ENCODE data around the gene ZMYM2.

The ZMYM2 gene

DNA sequence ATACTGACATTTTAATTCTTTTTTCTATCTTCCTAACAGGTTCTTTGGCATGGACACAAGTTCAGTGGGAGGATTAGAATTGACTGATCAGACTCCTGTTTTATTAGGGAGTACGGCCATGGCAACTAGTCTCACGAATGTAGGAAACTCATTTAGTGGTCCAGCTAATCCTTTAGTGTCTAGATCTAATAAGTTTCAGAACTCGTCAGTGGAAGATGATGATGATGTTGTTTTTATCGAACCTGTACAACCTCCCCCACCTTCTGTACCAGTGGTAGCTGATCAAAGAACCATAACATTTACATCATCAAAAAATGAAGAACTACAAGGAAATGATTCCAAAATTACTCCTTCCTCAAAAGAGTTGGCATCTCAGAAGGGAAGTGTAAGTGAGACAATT, 34.5 kb downstream of the ZMYM2 start:
- TF ChIP-seq SIN3A (IDR thresholded peaks at IDR 0.05; ENCODE audit: borderline replicate concordance, insufficient read depth, low read length) (no peak), TAF1 (IDR thresholded peaks at IDR 0.05; ENCODE audit: borderline replicate concordance, insufficient read depth, low read length) (no peak), FOXP2 (optimal IDR thresholded peaks at IDR 0.05; ENCODE audit: borderline replicate concordance, extremely low read depth, extremely low read length, insufficient read depth) (no peak), POLR2AphosphoS5 (IDR thresholded peaks at IDR 0.05; ENCODE audit: low read depth, low read length) (no peak)
- TF ChIP-seq, protein P1, sequence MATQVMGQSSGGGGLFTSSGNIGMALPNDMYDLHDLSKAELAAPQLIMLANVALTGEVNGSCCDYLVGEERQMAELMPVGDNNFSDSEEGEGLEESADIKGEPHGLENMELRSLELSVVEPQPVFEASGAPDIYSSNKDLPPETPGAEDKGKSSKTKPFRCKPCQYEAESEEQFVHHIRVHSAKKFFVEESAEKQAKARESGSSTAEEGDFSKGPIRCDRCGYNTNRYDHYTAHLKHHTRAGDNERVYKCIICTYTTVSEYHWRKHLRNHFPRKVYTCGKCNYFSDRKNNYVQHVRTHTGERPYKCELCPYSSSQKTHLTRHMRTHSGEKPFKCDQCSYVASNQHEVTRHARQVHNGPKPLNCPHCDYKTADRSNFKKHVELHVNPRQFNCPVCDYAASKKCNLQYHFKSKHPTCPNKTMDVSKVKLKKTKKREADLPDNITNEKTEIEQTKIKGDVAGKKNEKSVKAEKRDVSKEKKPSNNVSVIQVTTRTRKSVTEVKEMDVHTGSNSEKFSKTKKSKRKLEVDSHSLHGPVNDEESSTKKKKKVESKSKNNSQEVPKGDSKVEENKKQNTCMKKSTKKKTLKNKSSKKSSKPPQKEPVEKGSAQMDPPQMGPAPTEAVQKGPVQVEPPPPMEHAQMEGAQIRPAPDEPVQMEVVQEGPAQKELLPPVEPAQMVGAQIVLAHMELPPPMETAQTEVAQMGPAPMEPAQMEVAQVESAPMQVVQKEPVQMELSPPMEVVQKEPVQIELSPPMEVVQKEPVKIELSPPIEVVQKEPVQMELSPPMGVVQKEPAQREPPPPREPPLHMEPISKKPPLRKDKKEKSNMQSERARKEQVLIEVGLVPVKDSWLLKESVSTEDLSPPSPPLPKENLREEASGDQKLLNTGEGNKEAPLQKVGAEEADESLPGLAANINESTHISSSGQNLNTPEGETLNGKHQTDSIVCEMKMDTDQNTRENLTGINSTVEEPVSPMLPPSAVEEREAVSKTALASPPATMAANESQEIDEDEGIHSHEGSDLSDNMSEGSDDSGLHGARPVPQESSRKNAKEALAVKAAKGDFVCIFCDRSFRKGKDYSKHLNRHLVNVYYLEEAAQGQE (IDR thresholded peaks at IDR 0.05; ENCODE audit: insufficient read depth in 1 of 2, low read depth in 2 of 2, low read length in 2 of 2) = no peak

- TF ChIP-seq TAF1 (IDR thresholded peaks at IDR 0.05; ENCODE audit: borderline replicate concordance, insufficient read depth, low read length) = no peak
These were observed 40.4 kb downstream of the ZMYM2 start for GRCh38 chr13:19998960-19999359.

GRCh38 chr13:20000062-20000552, 41.6 kb downstream of the ZMYM2 start:
- no peak for TF ChIP-seq FOXP2 (optimal IDR thresholded peaks at IDR 0.05; ENCODE audit: borderline replicate concordance, extremely low read depth, extremely low read length, insufficient read depth)
- TF ChIP-seq, protein P1 (IDR thresholded peaks at IDR 0.05; ENCODE audit: insufficient read depth in 1 of 2, low read depth in 2 of 2, low read length in 2 of 2) = no peak

DNA sequence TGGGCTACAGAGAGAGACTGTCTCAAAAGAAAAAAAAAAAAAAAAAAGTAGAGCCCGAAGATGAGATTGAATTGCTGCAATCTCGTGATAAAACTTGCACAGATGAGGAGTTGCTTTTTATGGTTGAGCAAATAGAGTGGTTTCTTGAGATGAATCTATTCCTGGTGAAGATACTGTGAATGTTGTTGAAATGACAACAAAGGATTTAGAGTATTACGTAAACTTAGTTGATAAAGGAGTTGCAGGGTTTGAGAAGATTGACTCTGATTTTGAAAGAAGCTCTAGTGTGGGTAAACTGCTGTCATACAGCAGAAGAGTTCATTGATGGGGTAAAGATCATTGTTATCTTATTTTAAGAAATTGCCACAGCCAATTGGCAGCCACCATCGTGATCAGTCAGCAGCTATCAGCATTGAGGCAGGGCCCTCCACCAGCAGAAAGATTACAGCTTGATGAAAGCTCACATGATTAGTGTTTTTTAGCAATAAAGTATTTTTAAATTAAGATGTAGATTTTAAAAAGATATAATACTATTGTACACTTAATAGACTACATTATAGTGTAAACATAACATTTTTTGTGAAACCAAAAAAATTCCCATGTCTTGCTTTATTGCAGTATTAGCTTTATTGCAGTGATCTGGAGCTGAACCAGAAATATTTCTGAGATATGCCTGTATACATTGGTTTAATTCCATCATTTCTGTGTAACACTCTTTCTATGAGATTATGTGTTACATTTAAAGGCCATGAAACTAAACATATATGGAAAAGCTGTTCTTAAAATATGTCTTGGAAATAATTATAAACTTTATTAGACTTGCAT, 43.1 kb downstream of the ZMYM2 start:
- TF ChIP-seq, protein P1 (IDR thresholded peaks at IDR 0.05; ENCODE audit: insufficient read depth in 1 of 2, low read depth in 2 of 2, low read length in 2 of 2) = no peak
- TF ChIP-seq POLR2AphosphoS5 (IDR thresholded peaks at IDR 0.05; ENCODE audit: low read depth, low read length) (no peak), FOXP2 (optimal IDR thresholded peaks at IDR 0.05; ENCODE audit: borderline replicate concordance, extremely low read depth, extremely low read length, insufficient read depth) (no peak), TAF1 (IDR thresholded peaks at IDR 0.05; ENCODE audit: borderline replicate concordance, insufficient read depth, low read length) (no peak)

DNA sequence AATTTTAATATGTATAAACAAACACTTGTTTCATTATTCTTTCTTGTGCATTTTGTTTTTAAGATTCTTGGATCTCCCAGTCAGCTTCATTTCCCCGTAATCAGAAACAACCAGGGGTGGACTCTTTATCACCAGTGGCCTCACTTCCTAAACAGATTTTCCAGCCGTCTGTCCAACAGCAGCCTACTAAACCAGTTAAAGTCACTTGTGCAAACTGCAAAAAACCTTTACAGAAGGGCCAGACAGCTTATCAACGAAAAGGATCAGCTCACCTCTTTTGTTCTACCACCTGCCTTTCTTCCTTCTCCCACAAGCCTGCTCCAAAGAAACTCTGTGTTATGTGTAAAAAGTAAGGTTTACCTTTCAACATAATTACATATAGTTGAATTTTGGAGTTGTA, 44.3 kb downstream of the ZMYM2 start:
- no peak for TF ChIP-seq TAF1 (IDR thresholded peaks at IDR 0.05; ENCODE audit: borderline replicate concordance, insufficient read depth, low read length)
- TF ChIP-seq SIN3A (IDR thresholded peaks at IDR 0.05; ENCODE audit: borderline replicate concordance, insufficient read depth, low read length) = no peak
- no peak for TF ChIP-seq POLR2AphosphoS5 (IDR thresholded peaks at IDR 0.05; ENCODE audit: low read depth, low read length)
- no peak for TF ChIP-seq FOXP2 (optimal IDR thresholded peaks at IDR 0.05; ENCODE audit: borderline replicate concordance, extremely low read depth, extremely low read length, insufficient read depth)
- TF ChIP-seq, protein P1 (IDR thresholded peaks at IDR 0.05; ENCODE audit: insufficient read depth in 1 of 2, low read depth in 2 of 2, low read length in 2 of 2) = no peak

Measured in PFSK-1 (cell line).